Measurements from ENCODE around the gene KCNG2. TPM values are rescaled to one million over a fixed set of nuclear protein-coding genes. Genes with fewer than 3 reads are reported as not detected.

The KCNG2 gene
- total RNA-seq, 2 donors from 2014 or later: 1.5 TPM; not detected in 1

DNA sequence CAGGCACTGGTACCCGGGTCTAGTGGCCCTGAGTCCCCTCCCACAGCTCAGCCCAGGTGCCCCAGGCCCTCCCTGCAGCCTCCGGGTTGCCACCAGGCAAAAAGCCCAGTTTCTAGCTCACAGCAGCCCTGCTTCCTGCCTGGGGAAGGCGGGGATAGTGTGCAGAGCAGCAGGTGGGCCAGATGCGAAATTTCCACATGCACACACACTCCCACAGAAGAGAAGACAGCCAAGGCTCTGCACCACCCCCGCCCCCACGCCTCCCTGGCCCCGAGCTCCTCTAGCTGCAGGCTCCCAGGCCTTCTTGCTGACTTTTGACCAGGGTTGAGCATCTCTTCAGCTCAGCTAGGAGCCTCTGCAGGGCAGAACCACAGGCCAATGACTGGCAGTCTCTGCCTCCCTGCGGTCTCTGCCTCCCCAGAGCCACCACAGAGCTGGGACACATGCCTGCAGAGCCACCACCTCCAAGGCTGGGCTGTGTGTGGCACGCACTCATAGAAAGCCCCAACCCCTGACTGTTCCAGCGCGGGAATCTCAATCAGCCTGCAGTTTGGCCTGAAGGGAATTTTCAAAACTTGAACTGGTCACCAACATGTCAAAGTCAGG is 146.5 kb downstream of the KCNG2 start:
- no peak for DNase-seq (ENCODE audit: low spot score)
- H3K36me3 ChIP-seq: peaks cover 14% of the 10 kb centered on the region
- ATAC-seq (ENCODE audit: insufficient number of reproducible peaks, low FRiP score, low read depth): no peak
- TF ChIP-seq, protein P1, sequence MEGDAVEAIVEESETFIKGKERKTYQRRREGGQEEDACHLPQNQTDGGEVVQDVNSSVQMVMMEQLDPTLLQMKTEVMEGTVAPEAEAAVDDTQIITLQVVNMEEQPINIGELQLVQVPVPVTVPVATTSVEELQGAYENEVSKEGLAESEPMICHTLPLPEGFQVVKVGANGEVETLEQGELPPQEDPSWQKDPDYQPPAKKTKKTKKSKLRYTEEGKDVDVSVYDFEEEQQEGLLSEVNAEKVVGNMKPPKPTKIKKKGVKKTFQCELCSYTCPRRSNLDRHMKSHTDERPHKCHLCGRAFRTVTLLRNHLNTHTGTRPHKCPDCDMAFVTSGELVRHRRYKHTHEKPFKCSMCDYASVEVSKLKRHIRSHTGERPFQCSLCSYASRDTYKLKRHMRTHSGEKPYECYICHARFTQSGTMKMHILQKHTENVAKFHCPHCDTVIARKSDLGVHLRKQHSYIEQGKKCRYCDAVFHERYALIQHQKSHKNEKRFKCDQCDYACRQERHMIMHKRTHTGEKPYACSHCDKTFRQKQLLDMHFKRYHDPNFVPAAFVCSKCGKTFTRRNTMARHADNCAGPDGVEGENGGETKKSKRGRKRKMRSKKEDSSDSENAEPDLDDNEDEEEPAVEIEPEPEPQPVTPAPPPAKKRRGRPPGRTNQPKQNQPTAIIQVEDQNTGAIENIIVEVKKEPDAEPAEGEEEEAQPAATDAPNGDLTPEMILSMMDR (IDR thresholded peaks at IDR 0.05): no peak
- no peak overlapping the region for H3K27ac ChIP-seq
- H3K9me3 ChIP-seq: no peaks in the 10 kb centered on the region
- H3K4me1 ChIP-seq (ENCODE audit: control insufficient read depth in 1 of 2, low read depth in 2 of 2): peaks cover 6 to 26% of the 10 kb centered on the region in 2 donors
- H3K4me3 ChIP-seq: no peak overlapping the region
- H3K27me3 ChIP-seq (replicated peaks; ENCODE audit: insufficient read depth): no peaks in the 10 kb centered on the region

DNA sequence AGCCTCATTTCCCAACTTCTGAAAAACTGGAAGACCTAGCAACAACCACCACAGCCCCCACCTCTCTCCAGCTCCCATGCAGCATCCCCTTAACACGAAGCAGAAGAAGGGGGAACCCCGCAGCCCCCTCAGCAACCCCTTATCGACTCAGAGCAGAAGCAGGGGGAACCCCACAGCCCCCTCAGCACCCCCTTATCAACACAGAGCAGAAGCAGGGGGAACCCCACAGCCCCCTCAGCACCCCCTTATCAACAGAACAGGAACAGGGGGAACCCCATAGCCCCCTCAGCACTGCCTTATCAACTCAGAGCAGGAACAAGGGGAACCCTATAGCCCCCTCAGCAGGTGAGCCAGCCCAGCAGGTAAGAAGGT is 147.0 kb downstream of the KCNG2 start:
- Histone ChIP-seq H3K4me1 (ENCODE audit: control insufficient read depth in 1 of 2, low read depth in 2 of 2) (peaks cover 9 to 31% of the 10 kb centered on the region in 2 donors), H3K27ac (no peak overlapping the region)
- DNase-seq (ENCODE audit: low spot score): no peak

DNA sequence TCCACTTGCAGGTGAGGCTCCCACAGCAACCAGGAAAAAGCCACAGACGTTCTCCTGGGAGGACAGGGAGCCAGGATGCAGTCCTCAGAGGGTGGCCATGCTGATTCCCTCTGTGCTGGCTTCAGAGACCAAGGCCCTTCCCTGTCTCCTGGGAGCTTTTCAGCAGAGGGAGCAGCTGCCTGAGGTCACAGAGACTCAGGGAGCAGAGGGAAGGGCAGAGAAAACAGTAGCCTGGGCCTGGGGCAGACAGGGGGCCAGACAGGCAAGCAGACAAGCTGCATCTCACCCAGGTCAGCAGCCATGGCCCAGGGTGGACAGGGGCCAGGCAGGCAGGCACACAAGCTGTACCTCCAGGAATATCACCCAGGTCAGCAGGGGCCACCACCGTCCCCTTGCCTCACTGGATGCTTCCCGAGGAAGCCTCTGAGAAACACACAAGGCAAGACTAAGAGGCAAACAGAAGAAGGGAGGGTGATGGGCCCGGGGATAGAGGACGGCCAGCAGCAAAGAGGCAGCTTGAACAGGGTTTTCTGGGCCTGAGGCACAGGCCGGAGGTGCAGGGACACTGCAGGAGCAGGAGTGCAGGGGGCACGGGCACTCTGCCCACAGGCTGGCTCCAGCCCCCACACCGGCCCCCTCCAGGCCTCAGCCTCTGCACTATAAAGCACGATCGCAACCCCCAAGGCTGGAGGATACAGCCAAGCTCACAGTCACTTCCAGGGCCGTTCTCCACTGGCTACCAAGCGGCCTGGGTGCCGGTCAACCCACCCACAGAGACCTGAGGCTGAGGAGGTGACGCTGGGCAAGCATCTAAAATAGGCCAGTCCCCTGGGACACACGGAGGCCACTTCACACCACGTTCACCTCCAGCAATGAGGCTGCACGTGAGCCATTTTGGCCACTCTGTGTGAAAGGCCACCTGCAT is 147.6 kb downstream of the KCNG2 start:
- no peak for DNase-seq (ENCODE audit: low spot score)
- H3K4me1 ChIP-seq (ENCODE audit: control insufficient read depth in 1 of 2, low read depth in 2 of 2): peaks cover 13 to 37% of the 10 kb centered on the region in 2 donors

More for the DNA sequence above, 147.0 kb downstream of the KCNG2 start:
- H3K27me3 ChIP-seq (replicated peaks; ENCODE audit: insufficient read depth): no peaks in the 10 kb centered on the region
- no peaks in the 10 kb centered on the region for H3K9me3 ChIP-seq
- ATAC-seq (ENCODE audit: insufficient number of reproducible peaks, low FRiP score, low read depth): no peak
- H3K36me3 ChIP-seq: peaks cover 14% of the 10 kb centered on the region
- H3K4me3 ChIP-seq: no peak overlapping the region
- TF ChIP-seq, protein P1 (IDR thresholded peaks at IDR 0.05): no peak

DNA sequence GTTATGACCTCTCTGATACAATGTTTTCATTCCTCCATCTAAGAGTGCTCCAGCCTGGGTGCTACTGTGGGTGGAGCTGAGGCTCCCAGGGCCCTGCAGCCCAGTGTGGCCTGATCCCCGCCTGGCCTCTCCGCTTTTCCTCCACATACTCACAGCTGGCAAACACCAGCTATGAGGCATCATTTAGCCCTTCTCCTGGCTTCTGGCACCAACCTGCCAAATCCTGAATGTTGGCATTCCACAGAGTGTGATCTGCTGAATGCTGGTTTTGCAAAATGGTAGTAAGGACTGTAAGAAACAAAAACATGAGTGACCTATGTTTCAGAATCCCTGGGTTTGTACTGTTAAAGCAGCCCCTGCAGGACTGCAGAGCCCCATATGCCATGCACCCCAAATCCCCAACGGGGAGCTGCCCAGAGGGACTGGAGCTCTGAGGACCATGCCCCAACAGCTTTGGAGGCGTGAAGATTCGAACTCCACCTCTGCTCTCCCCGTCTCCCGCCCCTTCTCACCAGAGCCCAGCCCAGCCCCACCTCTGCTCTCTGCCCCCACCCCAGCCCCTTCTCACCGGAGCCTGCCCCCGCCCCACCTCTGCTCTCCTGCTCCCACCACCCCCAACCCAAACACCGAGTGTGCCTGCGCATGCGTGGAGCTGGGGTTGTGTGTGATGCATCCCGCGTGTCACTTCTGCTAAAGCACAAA is 149.5 kb downstream of the KCNG2 start:
- Histone ChIP-seq H3K27ac (no peak overlapping the region), H3K9me3 (no peaks in the 10 kb centered on the region), H3K4me3 (no peak overlapping the region), H3K36me3 (peaks cover 3% of the 10 kb centered on the region), H3K4me1 (ENCODE audit: control insufficient read depth in 1 of 2, low read depth in 2 of 2) (peaks cover 14 to 44% of the 10 kb centered on the region in 2 donors), H3K27me3 (replicated peaks; ENCODE audit: insufficient read depth) (no peaks in the 10 kb centered on the region)
- TF ChIP-seq, protein P1 (IDR thresholded peaks at IDR 0.05): no peak
- DNase-seq (ENCODE audit: low spot score) (no peak), ATAC-seq (ENCODE audit: insufficient number of reproducible peaks, low FRiP score, low read depth) (no peak)

More for the DNA sequence above, 147.6 kb downstream of the KCNG2 start:
- Histone ChIP-seq H3K9me3 (no peaks in the 10 kb centered on the region), H3K4me3 (no peak overlapping the region), H3K27me3 (replicated peaks; ENCODE audit: insufficient read depth) (no peaks in the 10 kb centered on the region), H3K36me3 (peaks cover 14% of the 10 kb centered on the region), H3K27ac (no peak overlapping the region)
- TF ChIP-seq, protein P1 (IDR thresholded peaks at IDR 0.05): no peak
- no peak for ATAC-seq (ENCODE audit: insufficient number of reproducible peaks, low FRiP score, low read depth)

All from thoracic aorta (tissue), 2 donors.